Measurements from ENCODE around the gene GFRA1.

The GFRA1 gene

GRCh38 chr10:116190883-116191282, 82.1 kb downstream of the GFRA1 start:
- Histone ChIP-seq H3K27me3 (ENCODE audit: low read depth, low read length) (no peaks in the 10 kb centered on the region), H3K9me3 (ENCODE audit: control insufficient read depth in 1 of 2, low read length in 2 of 2) (peaks cover 0 to 4% of the 10 kb centered on the region in 2 donors), H3K36me3 (ENCODE audit: control insufficient read depth in 1 of 2, insufficient read depth in 2 of 2, low read length in 2 of 2) (no peaks in the 10 kb centered on the region), H3K27ac (ENCODE audit: low read length) (no peak overlapping the region), H3K4me3 (ENCODE audit: low read depth in 1 of 2, low read length in 2 of 2) (no peak overlapping the region), H3K4me1 (ENCODE audit: control insufficient read depth in 1 of 2, insufficient read depth in 2 of 2, low read length in 2 of 2) (peaks cover 0 to 4% of the 10 kb centered on the region in 2 donors)

GRCh38 chr10:116186273-116186672, 86.7 kb downstream of the GFRA1 start:
- no peaks in the 10 kb centered on the region for H3K36me3 ChIP-seq (ENCODE audit: control insufficient read depth in 1 of 2, insufficient read depth in 2 of 2, low read length in 2 of 2)
- peaks cover 0 to 4% of the 10 kb centered on the region in 2 donors for H3K4me1 ChIP-seq (ENCODE audit: control insufficient read depth in 1 of 2, insufficient read depth in 2 of 2, low read length in 2 of 2)
- no peak overlapping the region for H3K27ac ChIP-seq (ENCODE audit: low read length)
- no peaks in the 10 kb centered on the region for H3K27me3 ChIP-seq (ENCODE audit: low read depth, low read length)
- no peaks in the 10 kb centered on the region for H3K9me3 ChIP-seq (ENCODE audit: control insufficient read depth in 1 of 2, low read length in 2 of 2)
- no peak overlapping the region for H3K4me3 ChIP-seq (ENCODE audit: low read depth in 1 of 2, low read length in 2 of 2)

DNA sequence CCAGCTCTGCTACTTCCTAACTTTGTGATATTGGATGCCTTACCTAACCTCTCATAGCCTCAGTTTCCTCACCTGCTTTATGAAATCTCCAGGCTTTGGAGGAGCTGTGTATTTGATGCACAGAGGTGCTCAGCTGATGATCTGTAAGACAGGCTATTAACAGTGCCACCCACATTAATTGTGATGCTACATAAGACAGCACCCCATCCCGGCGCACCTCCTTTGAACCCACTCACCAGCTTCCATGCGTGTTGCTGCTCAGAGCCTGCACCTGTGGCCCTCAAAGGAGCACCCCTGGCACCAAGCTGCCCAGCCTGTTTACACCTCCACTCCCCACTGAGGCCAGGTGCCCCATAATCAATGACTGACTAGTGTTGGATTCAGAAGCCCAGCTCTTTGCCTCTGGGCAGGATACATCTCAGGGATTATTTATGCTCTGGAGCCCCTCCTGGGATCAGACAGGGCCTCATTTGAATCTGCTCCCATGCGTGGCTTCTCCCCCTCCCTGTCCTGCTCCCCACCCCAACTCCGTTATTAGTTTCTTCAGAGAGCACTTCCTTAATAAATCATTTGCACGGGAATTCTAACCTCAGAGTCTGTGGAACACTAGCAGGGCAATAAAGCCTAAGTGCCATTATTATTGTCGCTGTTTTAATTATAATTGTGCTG, 87.7 kb downstream of the GFRA1 start:
- no peaks in the 10 kb centered on the region for H3K4me1 ChIP-seq (ENCODE audit: control insufficient read depth in 1 of 2, insufficient read depth in 2 of 2, low read length in 2 of 2)
- no peak overlapping the region for H3K4me3 ChIP-seq (ENCODE audit: low read depth in 1 of 2, low read length in 2 of 2)
- H3K9me3 ChIP-seq (ENCODE audit: control insufficient read depth in 1 of 2, low read length in 2 of 2), result no peaks in the 10 kb centered on the region
- H3K27me3 ChIP-seq (ENCODE audit: low read depth, low read length), result no peaks in the 10 kb centered on the region
- no peaks in the 10 kb centered on the region for H3K36me3 ChIP-seq (ENCODE audit: control insufficient read depth in 1 of 2, insufficient read depth in 2 of 2, low read length in 2 of 2)
- H3K27ac ChIP-seq (ENCODE audit: low read length), result no peak overlapping the region

- no peaks in the 10 kb centered on the region for H3K4me1 ChIP-seq (ENCODE audit: control insufficient read depth in 1 of 2, insufficient read depth in 2 of 2, low read length in 2 of 2)
- no peak overlapping the region for H3K4me3 ChIP-seq (ENCODE audit: low read depth in 1 of 2, low read length in 2 of 2)
- H3K36me3 ChIP-seq (ENCODE audit: control insufficient read depth in 1 of 2, insufficient read depth in 2 of 2, low read length in 2 of 2), result no peaks in the 10 kb centered on the region
- no peaks in the 10 kb centered on the region for H3K27me3 ChIP-seq (ENCODE audit: low read depth, low read length)
- H3K27ac ChIP-seq (ENCODE audit: low read length), result no peak overlapping the region
- no peaks in the 10 kb centered on the region for H3K9me3 ChIP-seq (ENCODE audit: control insufficient read depth in 1 of 2, low read length in 2 of 2)
These were observed 88.6 kb downstream of the GFRA1 start for GRCh38 chr10:116184512-116184794.

DNA sequence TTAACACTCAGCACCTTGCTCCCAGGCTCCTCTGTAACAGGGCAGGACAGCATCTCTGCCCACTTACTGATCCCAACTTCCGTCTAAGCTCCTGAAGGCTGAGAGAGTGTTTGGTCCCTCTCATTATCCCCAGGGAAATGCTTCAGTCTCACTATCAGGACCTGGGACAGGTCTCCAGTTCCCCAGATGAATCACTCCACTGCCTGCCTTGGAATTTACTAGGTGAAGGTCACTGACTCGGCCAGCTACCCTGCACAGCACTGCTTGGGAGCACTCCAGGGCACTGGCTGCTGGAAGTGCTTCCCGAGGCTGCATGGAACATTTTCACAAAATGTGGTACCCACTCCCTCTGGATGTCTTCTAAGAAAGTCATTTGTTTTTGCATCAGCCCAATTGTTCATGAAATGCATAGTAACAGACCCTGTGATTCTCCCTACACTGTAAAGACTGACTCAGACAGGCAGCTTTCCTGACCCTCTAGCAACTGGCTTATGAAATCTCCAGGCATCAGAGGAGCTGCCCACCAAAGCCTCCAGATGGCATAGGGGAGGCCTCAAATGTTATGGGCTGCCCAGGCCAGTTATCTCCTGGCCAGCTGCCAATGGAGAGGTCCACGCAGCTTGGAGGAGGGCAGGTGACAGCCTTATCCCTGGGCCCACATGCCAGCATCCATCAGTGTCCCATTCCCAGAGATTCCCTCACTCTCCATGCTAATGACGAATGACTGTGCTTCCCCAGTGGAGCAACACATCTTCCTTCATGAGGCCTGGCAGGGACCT, 89.1 kb downstream of the GFRA1 start:
- Histone ChIP-seq H3K36me3 (ENCODE audit: control insufficient read depth in 1 of 2, insufficient read depth in 2 of 2, low read length in 2 of 2) (no peaks in the 10 kb centered on the region), H3K4me1 (ENCODE audit: control insufficient read depth in 1 of 2, insufficient read depth in 2 of 2, low read length in 2 of 2) (no peaks in the 10 kb centered on the region), H3K4me3 (ENCODE audit: low read depth in 1 of 2, low read length in 2 of 2) (no peak overlapping the region), H3K27ac (ENCODE audit: low read length) (no peak overlapping the region), H3K9me3 (ENCODE audit: control insufficient read depth in 1 of 2, low read length in 2 of 2) (no peaks in the 10 kb centered on the region), H3K27me3 (ENCODE audit: low read depth, low read length) (no peaks in the 10 kb centered on the region)

DNA sequence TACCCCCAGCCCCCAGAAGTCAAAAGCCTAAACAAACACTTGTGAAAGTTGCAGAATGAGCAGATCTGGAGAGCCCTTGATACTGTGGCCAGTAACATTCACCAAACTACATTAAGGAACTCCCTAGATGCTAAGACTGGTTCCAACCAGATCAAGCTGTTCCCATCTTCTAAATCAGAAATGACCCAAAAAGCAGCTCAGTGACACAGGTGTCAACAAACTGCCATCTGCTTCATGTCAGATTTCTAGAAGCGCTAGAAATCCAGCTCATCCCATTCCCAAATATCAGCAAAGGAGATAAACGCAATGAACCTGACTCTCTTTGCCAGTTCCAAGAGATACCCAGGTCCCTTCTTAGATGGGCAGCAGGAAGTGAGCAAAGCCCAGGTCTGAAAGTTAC, 90.6 kb downstream of the GFRA1 start:
- no peaks in the 10 kb centered on the region for H3K27me3 ChIP-seq (ENCODE audit: low read depth, low read length)
- H3K27ac ChIP-seq (ENCODE audit: low read length), result no peak overlapping the region
- H3K4me3 ChIP-seq (ENCODE audit: low read depth in 1 of 2, low read length in 2 of 2), result no peak overlapping the region
- no peaks in the 10 kb centered on the region for H3K9me3 ChIP-seq (ENCODE audit: control insufficient read depth in 1 of 2, low read length in 2 of 2)
- no peaks in the 10 kb centered on the region for H3K36me3 ChIP-seq (ENCODE audit: control insufficient read depth in 1 of 2, insufficient read depth in 2 of 2, low read length in 2 of 2)
- H3K4me1 ChIP-seq (ENCODE audit: control insufficient read depth in 1 of 2, insufficient read depth in 2 of 2, low read length in 2 of 2), result peaks cover 0 to 10% of the 10 kb centered on the region in 2 donors

DNA sequence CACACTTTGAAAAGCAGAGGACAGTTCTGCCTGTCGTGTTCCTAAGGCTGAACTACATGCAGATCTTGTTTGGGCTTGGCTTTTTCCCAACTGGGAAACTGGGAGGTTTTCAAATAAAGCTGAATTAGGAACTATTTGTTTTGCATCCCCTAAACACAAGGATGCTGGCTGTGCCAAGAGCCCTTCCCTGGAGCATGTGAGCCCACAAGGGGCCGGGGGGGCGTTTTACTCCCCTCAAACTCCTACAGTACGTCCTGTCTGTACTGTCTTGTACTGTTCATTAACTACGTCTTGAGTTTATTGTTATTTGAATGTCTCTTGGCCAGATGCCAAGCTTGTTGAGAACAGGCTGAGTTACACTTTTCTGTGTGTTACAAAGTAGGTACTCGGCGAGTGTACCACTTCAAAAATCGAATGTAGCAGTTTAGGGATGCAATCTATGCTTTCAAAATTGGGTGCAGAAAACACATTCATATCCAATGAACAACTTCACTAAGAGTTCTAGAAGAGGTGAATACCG, 94.9 kb downstream of the GFRA1 start:
- Histone ChIP-seq H3K27me3 (ENCODE audit: low read depth, low read length) (no peaks in the 10 kb centered on the region), H3K9me3 (ENCODE audit: control insufficient read depth in 1 of 2, low read length in 2 of 2) (no peaks in the 10 kb centered on the region), H3K4me1 (ENCODE audit: control insufficient read depth in 1 of 2, insufficient read depth in 2 of 2, low read length in 2 of 2) (peaks cover 0 to 10% of the 10 kb centered on the region in 2 donors), H3K4me3 (ENCODE audit: low read depth in 1 of 2, low read length in 2 of 2) (no peak overlapping the region), H3K36me3 (ENCODE audit: control insufficient read depth in 1 of 2, insufficient read depth in 2 of 2, low read length in 2 of 2) (no peaks in the 10 kb centered on the region), H3K27ac (ENCODE audit: low read length) (no peak overlapping the region)

DNA sequence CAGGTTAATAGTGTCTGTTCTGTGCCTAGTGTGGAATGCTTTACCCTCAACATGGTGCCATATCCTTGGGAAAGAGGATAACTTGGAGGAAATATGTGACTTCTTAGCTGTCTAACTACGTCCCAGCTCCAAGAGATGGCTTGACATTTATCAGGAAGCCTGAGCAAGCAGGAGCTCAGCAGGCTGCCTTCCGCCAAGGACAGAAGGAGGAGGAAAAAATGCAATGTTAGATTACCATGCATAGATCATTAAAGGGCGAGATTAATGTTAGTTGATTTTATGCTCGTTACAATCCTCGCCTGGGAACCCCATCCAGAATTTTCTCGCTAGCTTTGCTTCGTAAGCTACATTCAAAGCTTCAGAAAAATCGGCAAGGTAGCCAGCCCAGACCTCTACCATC, 97.8 kb downstream of the GFRA1 start:
- Histone ChIP-seq H3K4me1 (ENCODE audit: control insufficient read depth in 1 of 2, insufficient read depth in 2 of 2, low read length in 2 of 2) (peaks cover 0 to 10% of the 10 kb centered on the region in 2 donors), H3K9me3 (ENCODE audit: control insufficient read depth in 1 of 2, low read length in 2 of 2) (no peaks in the 10 kb centered on the region), H3K36me3 (ENCODE audit: control insufficient read depth in 1 of 2, insufficient read depth in 2 of 2, low read length in 2 of 2) (no peaks in the 10 kb centered on the region), H3K27ac (ENCODE audit: low read length) (no peak overlapping the region), H3K27me3 (ENCODE audit: low read depth, low read length) (no peaks in the 10 kb centered on the region), H3K4me3 (ENCODE audit: low read depth in 1 of 2, low read length in 2 of 2) (no peak overlapping the region)

- Histone ChIP-seq H3K36me3 (ENCODE audit: control insufficient read depth in 1 of 2, insufficient read depth in 2 of 2, low read length in 2 of 2) (no peaks in the 10 kb centered on the region), H3K27me3 (ENCODE audit: low read depth, low read length) (no peaks in the 10 kb centered on the region), H3K9me3 (ENCODE audit: control insufficient read depth in 1 of 2, low read length in 2 of 2) (no peaks in the 10 kb centered on the region), H3K27ac (ENCODE audit: low read length) (no peak overlapping the region), H3K4me1 (ENCODE audit: control insufficient read depth in 1 of 2, insufficient read depth in 2 of 2, low read length in 2 of 2) (peaks cover 0 to 4% of the 10 kb centered on the region in 2 donors), H3K4me3 (ENCODE audit: low read depth in 1 of 2, low read length in 2 of 2) (no peak overlapping the region)
These were observed 101.5 kb downstream of the GFRA1 start for GRCh38 chr10:116171505-116171904.

GRCh38 chr10:116170815-116171250, 102.2 kb downstream of the GFRA1 start:
- Histone ChIP-seq H3K9me3 (ENCODE audit: control insufficient read depth in 1 of 2, low read length in 2 of 2) (no peaks in the 10 kb centered on the region), H3K4me3 (ENCODE audit: low read depth in 1 of 2, low read length in 2 of 2) (no peak overlapping the region), H3K27me3 (ENCODE audit: low read depth, low read length) (no peaks in the 10 kb centered on the region), H3K36me3 (ENCODE audit: control insufficient read depth in 1 of 2, insufficient read depth in 2 of 2, low read length in 2 of 2) (no peaks in the 10 kb centered on the region), H3K4me1 (ENCODE audit: control insufficient read depth in 1 of 2, insufficient read depth in 2 of 2, low read length in 2 of 2) (peaks cover 0 to 4% of the 10 kb centered on the region in 2 donors), H3K27ac (ENCODE audit: low read length) (no peak overlapping the region)

DNA sequence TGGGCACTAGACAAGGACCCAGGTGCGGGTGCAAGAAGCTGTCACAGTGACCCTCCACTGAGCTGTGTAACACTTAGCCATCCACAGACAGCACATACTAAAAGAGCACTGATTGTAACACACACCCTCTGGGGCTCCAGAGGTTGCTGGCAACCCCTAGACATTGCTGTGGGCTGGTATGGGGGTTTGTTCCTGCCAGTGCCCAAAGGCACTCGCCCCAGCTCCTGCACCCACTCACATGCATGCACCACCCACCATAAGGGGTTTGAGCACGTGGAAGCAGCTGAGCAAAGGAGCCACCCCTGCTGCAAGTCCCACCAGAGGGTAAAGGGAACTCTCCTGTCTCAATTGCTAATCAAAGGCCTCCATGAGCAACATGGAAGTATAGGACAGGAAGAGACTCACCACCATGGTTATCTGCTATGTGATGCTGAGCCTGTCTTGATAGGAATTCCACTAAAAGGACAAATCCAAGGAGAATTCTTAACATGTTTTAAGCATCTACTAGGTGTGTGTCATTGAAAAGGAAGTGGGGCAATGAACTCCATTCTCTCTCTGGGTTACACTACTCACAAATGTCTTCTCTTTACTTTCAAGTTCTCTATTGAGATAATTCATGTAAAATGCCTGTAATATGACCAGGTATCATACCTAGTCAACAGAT, 103.1 kb downstream of the GFRA1 start:
- Histone ChIP-seq H3K27me3 (ENCODE audit: low read depth, low read length) (no peaks in the 10 kb centered on the region), H3K4me3 (ENCODE audit: low read depth in 1 of 2, low read length in 2 of 2) (no peak overlapping the region), H3K9me3 (ENCODE audit: control insufficient read depth in 1 of 2, low read length in 2 of 2) (no peaks in the 10 kb centered on the region), H3K36me3 (ENCODE audit: control insufficient read depth in 1 of 2, insufficient read depth in 2 of 2, low read length in 2 of 2) (no peaks in the 10 kb centered on the region), H3K4me1 (ENCODE audit: control insufficient read depth in 1 of 2, insufficient read depth in 2 of 2, low read length in 2 of 2) (peaks cover 0 to 4% of the 10 kb centered on the region in 2 donors), H3K27ac (ENCODE audit: low read length) (no peak overlapping the region)

Measured in muscle layer of duodenum (tissue), 2 donors.